CD14-positive monocyte (primary cell): ENCODE data around the gene PMFBP1. TPM values are rescaled to one million over a fixed set of nuclear protein-coding genes. Genes with fewer than 3 reads are reported as not detected.
A peak's percentile ranks its signal among the peaks of the same experiment; 100 is the strongest.

ENCODE experiments used
- DNase-seq, 3 donors: peaks; one replicate each; pipeline ENCODE4 v3.0.0-alpha.2; 2011 to 2022
- H2AFZ ChIP-seq: 2 replicates; pipeline ENCODE4 v1.6.0; 2012; ENCODE audit warnings: mild to moderate bottlenecking, low read depth, low read length, inconsistent platforms; ENCODE audit not compliant: insufficient read depth, poor library complexity, severe bottlenecking
- H3K27ac ChIP-seq, 2 donors: 1 replicate in 1 of 2; 2 replicates in 1 of 2; pipeline ENCODE4 v1.5.1; 2012 to 2013; ENCODE audit warnings: low read length in 2 of 2, control low read depth in 1 of 2, inconsistent platforms in 1 of 2, low read depth in 1 of 2, mild to moderate bottlenecking in 1 of 2
- H3K27me3 ChIP-seq, 2 donors: one replicate each; pipeline versions ENCODE4 v1.6.0 to v1.6.1; 2011 to 2013; ENCODE audit warnings: low read length in 2 of 2; ENCODE audit not compliant: control insufficient read depth in 2 of 2, insufficient read depth in 2 of 2
- H3K36me3 ChIP-seq, 2 donors: replicated peaks in 1 of 2; 1 replicate in 1 of 2; 2 replicates in 1 of 2; pipeline versions ENCODE4 v1.5.1 to v1.6.1; 2012 to 2013; ENCODE audit warnings: low read length in 2 of 2, control low read depth in 1 of 2, inconsistent platforms in 1 of 2, mild to moderate bottlenecking in 1 of 2; ENCODE audit not compliant: insufficient read depth in 2 of 2, control insufficient read depth in 1 of 2
- H3K4me1 ChIP-seq, 2 donors: 1 replicate in 1 of 2; 2 replicates in 1 of 2; pipeline versions ENCODE4 v1.5.1 to v1.6.1; 2012 to 2013; ENCODE audit warnings: low read length in 2 of 2, control low read depth in 1 of 2, inconsistent platforms in 1 of 2, mild to moderate bottlenecking in 1 of 2, moderate library complexity in 1 of 2; ENCODE audit not compliant: insufficient read depth in 2 of 2, control insufficient read depth in 1 of 2
- H3K4me2 ChIP-seq: replicated peaks from 2 replicates; pipeline ENCODE3; 2012; ENCODE audit warnings: low read length, moderate library complexity, mild to moderate bottlenecking; ENCODE audit not compliant: poor library complexity, severe bottlenecking; ENCODE audit errors: extremely low read depth
- H3K4me3 ChIP-seq, 3 experiments: fragments of 200-600 bp in 1 of 3; sonication (generic) in 1 of 3; replicated peaks in 1 of 3; 1 replicate in 2 of 3; 2 replicates in 1 of 3; pipeline ENCODE4 v1.5.1; 2011 to 2013; ENCODE audit warnings: low read length in 3 of 3, mild to moderate bottlenecking in 3 of 3, control low read depth in 2 of 3, low read depth in 2 of 3, inconsistent platforms in 1 of 3, moderate library complexity in 1 of 3
- H3K79me2 ChIP-seq: 2 replicates; pipeline ENCODE4 v1.6.0; 2012; ENCODE audit warnings: mild to moderate bottlenecking, control low read depth, inconsistent platforms, low read length, moderate library complexity; ENCODE audit not compliant: insufficient read depth
- H3K9ac ChIP-seq: 2 replicates; pipeline ENCODE4 v1.6.0; 2017; ENCODE audit warnings: low read length, mild to moderate bottlenecking; ENCODE audit not compliant: insufficient read depth, poor library complexity, severe bottlenecking
- H3K9me3 ChIP-seq, 2 donors: replicated peaks in 1 of 2; 1 replicate in 1 of 2; 2 replicates in 1 of 2; pipeline versions ENCODE4 v1.5.1 to v1.6.1; 2012 to 2013; ENCODE audit warnings: low read length in 2 of 2, control low read depth in 1 of 2; ENCODE audit not compliant: control insufficient read depth in 1 of 2, insufficient read depth in 1 of 2
- H4K20me1 ChIP-seq: 2 replicates; pipeline ENCODE4 v1.6.0; 2012; ENCODE audit warnings: mild to moderate bottlenecking, low read length, control low read depth, moderate library complexity; ENCODE audit not compliant: insufficient read depth
- H3K27ac Mint-ChIP-seq, 7 donors: one replicate each; pipeline ENCODE4 v1.8.0; 2020; ENCODE audit warnings: mild to moderate bottlenecking in 7 of 7, mixed read lengths in 7 of 7, moderate library complexity in 6 of 7, inconsistent platforms in 2 of 7
- H3K27me3 Mint-ChIP-seq, 3 donors: one replicate each; pipeline ENCODE4 v1.8.0; 2021 to 2022; ENCODE audit warnings: low read depth in 3 of 3, mild to moderate bottlenecking in 3 of 3, mixed read lengths in 3 of 3, moderate library complexity in 3 of 3, inconsistent platforms in 1 of 3
- H3K36me3 Mint-ChIP-seq, 2 donors: one replicate each; pipeline ENCODE4 v1.8.0; 2020; ENCODE audit warnings: mixed read lengths in 2 of 2, inconsistent platforms in 1 of 2, mild to moderate bottlenecking in 1 of 2
- H3K4me1 Mint-ChIP-seq: one replicate; pipeline ENCODE4 v1.8.0; 2020; ENCODE audit warnings: mild to moderate bottlenecking, mixed read lengths
- H3K4me3 Mint-ChIP-seq, 2 donors: one replicate each; pipeline ENCODE4 v1.8.0; 2020; ENCODE audit warnings: mild to moderate bottlenecking in 2 of 2, mixed read lengths in 2 of 2, moderate library complexity in 1 of 2
- H3K9me3 Mint-ChIP-seq, 7 donors: one replicate each; pipeline ENCODE4 v1.8.0; 2020 to 2022; ENCODE audit warnings: mixed read lengths in 7 of 7, mild to moderate bottlenecking in 6 of 7, moderate library complexity in 6 of 7, inconsistent platforms in 2 of 7
- CTCF ChIP-seq: fragments of 200-600 bp; IDR thresholded peaks from one replicate; pipeline ENCODE4 v1.8.0; 2022; ENCODE audit warnings: antibody characterized with exemption, mild to moderate bottlenecking
- WGBS: methylation state at CpG from one replicate; pipeline ENCODE4 v1.1.5; 2013; ENCODE audit warnings: missing lambda C conversion rate; ENCODE audit not compliant: insufficient coverage; 5-methylcytosine and 5-hydroxymethylcytosine counted together
- intact Hi-C, 2 donors: fragments of 100-400 bp; cut with micrococcal nuclease; formaldehyde crosslinking; loops; one replicate each; pipeline versions ENCODE4 v1.15.0 to v1.15.1; 2023
- polyA plus RNA-seq, 3 donors: library from polyadenylated mRNA; depleted of rRNA in 1 of 3; unstranded in 2 of 3; stranded (reverse) in 1 of 3; fragments of 300-500 nt in 2 of 3; fragments of >200 nt in 1 of 3; fragmentation: Illumina TruSeq in 2 of 3; gene quantifications; 1 replicate in 2 of 3; 2 replicates in 1 of 3; pipeline ENCODE4 v1.2.3, GENCODE V29; 2012 to 2021

The PMFBP1 gene
- polyA plus RNA-seq, 3 donors: 0.15 to 0.87 (median 0.18) TPM

GRCh38 chr16:72197545-72197944, 25.6 kb upstream of the PMFBP1 start:
- peaks cover 0 to 1% (median 0%) of the 10 kb centered on the region in 3 donors for H3K27me3 Mint-ChIP-seq
- no peak overlapping the region for H3K9ac ChIP-seq
- peak overlapping the region; percentile 6 for H2AFZ ChIP-seq
- WGBS: 100% methylated on average over 1 of the region's 4 CpGs
- H4K20me1 ChIP-seq: no peaks in the 10 kb centered on the region
- no peaks in the 10 kb centered on the region for H3K27me3 ChIP-seq
- no peaks in the 10 kb centered on the region for H3K36me3 Mint-ChIP-seq
- H3K4me2 ChIP-seq: no peak overlapping the region
- TF ChIP-seq CTCF: no peak
- intact Hi-C loops: no loop called here
- no peaks in the 10 kb centered on the region for H3K79me2 ChIP-seq
- H3K9me3 ChIP-seq: no peaks in the 10 kb centered on the region
- no peaks in the 10 kb centered on the region for H3K36me3 ChIP-seq
- no peak overlapping the region for H3K27ac ChIP-seq
- no peak overlapping the region for H3K4me3 ChIP-seq
- H3K4me1 ChIP-seq: peaks cover 15 to 24% of the 10 kb centered on the region in 2 donors
- no peak overlapping the region for H3K4me3 Mint-ChIP-seq
- peaks cover 29% of the 10 kb centered on the region for H3K4me1 Mint-ChIP-seq
- peaks cover 0 to 6% (median 2%) of the 10 kb centered on the region in 7 donors for H3K9me3 Mint-ChIP-seq
- H3K27ac Mint-ChIP-seq: peak overlapping the region in 1 of 7 donors; percentile 48
- DNase-seq: no peak

GRCh38 chr16:72195609-72196008, 23.7 kb upstream of the PMFBP1 start:
- Mint-ChIP-seq H3K4me1 (peaks cover 11% of the 10 kb centered on the region), H3K36me3 (peaks cover under 1 to 2% of the 10 kb centered on the region in 2 donors), H3K27me3 (peaks cover 0 to 1% (median under 1%) of the 10 kb centered on the region in 3 donors), H3K4me3 (no peak overlapping the region), H3K27ac (peak overlapping the region in 3 of 7 donors; percentile 36 to 46 (median 38)), H3K9me3 (peaks cover 0 to 2% (median 0%) of the 10 kb centered on the region in 7 donors)
- WGBS: 93% methylated on average over 3 of the region's 4 CpGs
- H3K9ac ChIP-seq: no peak overlapping the region
- no peaks in the 10 kb centered on the region for H3K27me3 ChIP-seq
- H3K4me2 ChIP-seq: no peak overlapping the region
- H3K4me1 ChIP-seq: peaks cover 3 to 5% of the 10 kb centered on the region in 2 donors
- no peak overlapping the region for H3K27ac ChIP-seq
- TF ChIP-seq CTCF: no peak
- no peaks in the 10 kb centered on the region for H4K20me1 ChIP-seq
- no peaks in the 10 kb centered on the region for H3K9me3 ChIP-seq
- H3K36me3 ChIP-seq: no peaks in the 10 kb centered on the region
- no peak overlapping the region for H2AFZ ChIP-seq
- H3K4me3 ChIP-seq: no peak overlapping the region
- no peak for DNase-seq
- H3K79me2 ChIP-seq: no peaks in the 10 kb centered on the region
- intact Hi-C loops: no loop called here
